ENCODE data around the gene CAMK2A. TPM values are rescaled to one million over a fixed set of nuclear protein-coding genes. Genes with fewer than 3 reads are reported as not detected.

CAMK2A gene
- total RNA-seq, 1 donor from 2014 or later, result not detected

GRCh38 chr5:150239794-150240122 lies 49.8 kb downstream of the CAMK2A start:
- H3K4me3 ChIP-seq (ENCODE audit: low read depth, low read length), result no peak overlapping the region
- no peak for DNase-seq (ENCODE audit: low read depth)
- no peak for TF ChIP-seq CTCF (conservative IDR thresholded peaks at IDR 0.05; ENCODE audit: low read depth, low read length)

- no peak for TF ChIP-seq CTCF (conservative IDR thresholded peaks at IDR 0.05; ENCODE audit: low read depth, low read length)
- DNase-seq (ENCODE audit: low read depth), result no peak
- no peak overlapping the region for H3K4me3 ChIP-seq (ENCODE audit: low read depth, low read length)
These were observed 50.3 kb downstream of the CAMK2A start for GRCh38 chr5:150239099-150239793.

GRCh38 chr5:150238646-150239045 lies 50.9 kb downstream of the CAMK2A start:
- no peak for TF ChIP-seq CTCF (conservative IDR thresholded peaks at IDR 0.05; ENCODE audit: low read depth, low read length)
- no peak for DNase-seq (ENCODE audit: low read depth)
- no peak overlapping the region for H3K4me3 ChIP-seq (ENCODE audit: low read depth, low read length)

GRCh38 chr5:150236981-150237754 lies 52.4 kb downstream of the CAMK2A start:
- H3K4me3 ChIP-seq (ENCODE audit: low read depth, low read length), result no peak overlapping the region
- TF ChIP-seq CTCF (conservative IDR thresholded peaks at IDR 0.05; ENCODE audit: low read depth, low read length), result no peak
- DNase-seq (ENCODE audit: low read depth), result no peak

- no peak overlapping the region for H3K4me3 ChIP-seq (ENCODE audit: low read depth, low read length)
- no peak for DNase-seq (ENCODE audit: low read depth)
- TF ChIP-seq CTCF (conservative IDR thresholded peaks at IDR 0.05; ENCODE audit: low read depth, low read length), result no peak
These were observed 53.3 kb downstream of the CAMK2A start for GRCh38 chr5:150236313-150236712.

GRCh38 chr5:150235500-150235854 lies 54.1 kb downstream of the CAMK2A start:
- DNase-seq (ENCODE audit: low read depth), result no peak
- no peak for TF ChIP-seq CTCF (conservative IDR thresholded peaks at IDR 0.05; ENCODE audit: low read depth, low read length)

More at GRCh38 chr5:150235500-150235854, 54.1 kb downstream of the CAMK2A start:
- no peak overlapping the region for H3K4me3 ChIP-seq (ENCODE audit: low read depth, low read length)

All from epithelial cell of proximal tubule (primary cell).